ENCODE measurements around the gene TPRN. TPM values are rescaled to one million over a fixed set of nuclear protein-coding genes. Genes with fewer than 3 reads are reported as not detected.

Gene TPRN
- total and polyA plus RNA-seq, 8 donors: 6.7 to 21.7 (median 11.1) TPM

- Histone ChIP-seq H3K9me3 (no peaks in the 10 kb centered on the region), H3K36me3 (peaks cover 0 to 31% of the 10 kb centered on the region in 2 donors), H3K4me3 (no peak overlapping the region), H3K27me3 (peaks cover 0 to 18% of the 10 kb centered on the region in 2 donors), H3K4me1 (peaks cover 16 to 43% of the 10 kb centered on the region in 2 donors), H3K27ac (peak overlapping the region; percentile 7 to 28)
- TF ChIP-seq, protein P1, sequence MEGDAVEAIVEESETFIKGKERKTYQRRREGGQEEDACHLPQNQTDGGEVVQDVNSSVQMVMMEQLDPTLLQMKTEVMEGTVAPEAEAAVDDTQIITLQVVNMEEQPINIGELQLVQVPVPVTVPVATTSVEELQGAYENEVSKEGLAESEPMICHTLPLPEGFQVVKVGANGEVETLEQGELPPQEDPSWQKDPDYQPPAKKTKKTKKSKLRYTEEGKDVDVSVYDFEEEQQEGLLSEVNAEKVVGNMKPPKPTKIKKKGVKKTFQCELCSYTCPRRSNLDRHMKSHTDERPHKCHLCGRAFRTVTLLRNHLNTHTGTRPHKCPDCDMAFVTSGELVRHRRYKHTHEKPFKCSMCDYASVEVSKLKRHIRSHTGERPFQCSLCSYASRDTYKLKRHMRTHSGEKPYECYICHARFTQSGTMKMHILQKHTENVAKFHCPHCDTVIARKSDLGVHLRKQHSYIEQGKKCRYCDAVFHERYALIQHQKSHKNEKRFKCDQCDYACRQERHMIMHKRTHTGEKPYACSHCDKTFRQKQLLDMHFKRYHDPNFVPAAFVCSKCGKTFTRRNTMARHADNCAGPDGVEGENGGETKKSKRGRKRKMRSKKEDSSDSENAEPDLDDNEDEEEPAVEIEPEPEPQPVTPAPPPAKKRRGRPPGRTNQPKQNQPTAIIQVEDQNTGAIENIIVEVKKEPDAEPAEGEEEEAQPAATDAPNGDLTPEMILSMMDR (IDR thresholded peaks at IDR 0.05): no peak
- intact Hi-C loops (cut with DNase I): no loop called here
- ATAC-seq: peak; percentile 41
- DNase-seq: peak in 1 of 4 donors; percentile 61
Measured at GRCh38 chr9:137218754-137219271, 18.3 kb upstream of the TPRN start.

DNA sequence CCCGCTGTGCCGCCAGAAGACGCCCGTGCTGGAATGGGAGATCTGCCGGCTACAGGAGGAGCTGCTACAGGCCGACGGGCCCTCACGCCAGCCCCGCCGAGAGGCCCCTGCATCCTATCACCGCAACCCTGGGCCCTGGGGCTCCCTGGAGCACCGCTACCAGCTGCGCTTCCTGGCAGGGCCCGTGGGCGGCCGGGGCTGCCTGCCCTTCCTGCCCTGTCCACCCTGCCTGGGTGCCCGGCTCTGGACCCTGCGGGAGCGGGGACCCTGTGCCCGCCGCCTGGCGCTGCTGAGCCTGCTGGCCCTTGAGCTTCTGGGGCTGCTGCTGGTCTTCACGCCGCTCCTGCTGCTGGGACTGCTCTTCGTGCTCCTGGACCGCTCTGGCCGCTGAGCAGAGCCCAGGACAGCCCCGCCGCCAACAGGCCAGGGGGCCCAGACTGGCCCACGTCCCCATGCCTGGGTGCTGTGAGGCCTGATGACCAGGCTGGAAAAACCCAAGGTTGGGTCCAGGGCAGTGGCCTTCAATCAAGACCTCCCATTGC is 17.7 kb upstream of the TPRN start:
- intact Hi-C loops (cut with DNase I): no loop called here

DNA sequence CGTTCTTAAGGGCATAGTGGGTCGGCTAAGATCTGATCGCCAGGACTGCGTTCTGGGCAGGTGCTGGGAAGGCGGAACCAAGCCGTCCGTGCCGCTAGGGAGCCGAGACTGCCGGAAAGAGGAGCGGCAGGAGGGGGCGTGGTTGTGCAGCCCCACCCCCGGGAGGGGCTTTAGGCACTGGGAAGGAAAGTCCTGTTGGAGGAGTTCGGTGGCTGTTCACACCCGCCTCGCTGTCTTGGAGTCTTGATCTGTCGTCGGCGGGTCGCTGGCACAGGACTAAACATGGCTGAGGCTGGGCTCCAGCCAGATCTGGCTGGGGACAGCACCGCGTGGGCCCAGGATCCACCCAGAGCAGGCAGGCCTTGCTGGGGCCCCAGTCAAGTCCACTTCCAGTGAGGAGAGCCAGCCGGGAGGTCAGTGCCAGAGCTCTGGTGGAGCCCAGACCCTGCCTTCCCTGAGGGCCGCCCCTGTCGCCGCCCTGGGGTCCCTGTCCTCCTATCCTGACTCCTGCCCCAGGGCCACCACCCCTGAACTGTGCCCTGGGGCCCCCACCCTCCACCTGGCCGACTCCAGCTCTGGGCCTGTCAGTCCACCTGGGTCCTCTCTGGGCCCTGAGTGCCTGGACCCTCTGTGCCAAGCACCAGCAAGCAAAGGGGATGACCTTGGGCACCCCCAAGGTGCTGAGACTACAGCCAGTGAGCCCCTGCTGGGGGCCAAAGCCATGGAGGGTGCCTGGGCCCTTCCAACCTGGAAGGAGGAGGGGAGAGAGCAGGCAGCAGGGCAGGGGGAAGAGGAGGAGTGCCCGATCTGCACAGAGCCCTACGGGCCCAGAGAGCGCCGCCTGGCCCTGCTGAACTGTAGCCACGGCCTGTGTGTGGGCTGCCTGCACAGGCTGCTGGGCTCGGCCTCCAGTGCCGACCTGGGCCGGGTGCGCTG is 17.0 kb upstream of the TPRN start:
- peaks cover 10 to 34% of the 10 kb centered on the region in 2 donors for H3K4me1 ChIP-seq
- H3K9me3 ChIP-seq: no peaks in the 10 kb centered on the region
- H3K4me3 ChIP-seq: peak overlapping the region in 1 of 2 donors; percentile 24
- peaks cover 0 to 16% of the 10 kb centered on the region in 2 donors for H3K27me3 ChIP-seq
- peak in 3 of 4 donors; percentile 54 to 91 (median 74) for DNase-seq
- ATAC-seq: peak; percentile 85
- H3K36me3 ChIP-seq: peaks cover 0 to 35% of the 10 kb centered on the region in 2 donors
- H3K27ac ChIP-seq: peak overlapping the region in 1 of 2 donors; percentile 44
- intact Hi-C loops (cut with DNase I): no loop called here
- TF ChIP-seq, protein P1 (IDR thresholded peaks at IDR 0.05): no peak

More for the DNA sequence above, 17.7 kb upstream of the TPRN start:
- Histone ChIP-seq H3K4me3 (no peak overlapping the region), H3K27ac (peak overlapping the region; percentile 7 to 28), H3K36me3 (peaks cover 0 to 35% of the 10 kb centered on the region in 2 donors), H3K9me3 (no peaks in the 10 kb centered on the region), H3K4me1 (peaks cover 16 to 42% of the 10 kb centered on the region in 2 donors), H3K27me3 (peaks cover 0 to 18% of the 10 kb centered on the region in 2 donors)
- TF ChIP-seq, protein P1 (IDR thresholded peaks at IDR 0.05): no peak
- ATAC-seq (no peak), DNase-seq (no peak)

DNA sequence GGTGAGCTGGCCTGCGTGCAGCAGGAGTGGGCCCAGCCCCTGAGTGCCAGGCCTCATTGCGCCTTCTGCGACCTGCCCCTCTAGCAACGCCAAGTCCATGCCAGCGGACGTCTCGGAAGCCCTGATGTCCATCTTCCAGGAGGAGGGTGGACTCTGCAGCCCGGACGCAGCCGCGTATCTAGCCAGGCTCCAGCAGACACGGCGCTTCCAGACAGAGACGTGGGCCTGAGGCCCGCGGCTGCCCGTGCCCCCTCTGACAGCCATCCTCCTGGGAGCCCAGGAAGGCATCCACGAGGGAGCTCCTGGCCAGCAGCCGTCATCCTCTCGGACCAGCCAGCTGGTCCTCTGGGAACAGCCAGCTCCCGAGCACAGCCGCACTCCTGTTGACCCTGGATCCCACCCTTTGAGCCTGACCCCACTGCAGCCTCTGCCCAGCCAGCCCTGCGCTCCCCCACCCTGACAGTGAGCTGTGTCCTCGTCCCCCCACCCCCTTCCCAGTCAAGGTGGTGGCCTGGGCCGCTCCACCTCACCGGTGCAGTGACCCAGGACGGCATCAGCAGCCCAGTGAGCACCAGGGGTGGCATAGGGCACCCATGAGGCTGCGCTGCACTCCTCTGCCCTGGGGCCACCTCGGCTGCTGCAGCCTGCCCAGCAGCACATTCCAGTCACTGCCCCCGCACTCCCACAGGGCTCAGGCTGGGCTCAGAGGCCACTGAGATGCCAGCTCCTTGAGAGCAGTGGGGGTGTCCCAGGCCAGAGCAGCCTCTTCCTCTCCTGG is 15.8 kb upstream of the TPRN start:
- intact Hi-C loops (cut with DNase I): no loop called here
- TF ChIP-seq, protein P1 (IDR thresholded peaks at IDR 0.05): no peak
- Histone ChIP-seq H3K4me3 (no peak overlapping the region), H3K9me3 (no peaks in the 10 kb centered on the region), H3K27ac (no peak overlapping the region), H3K27me3 (peaks cover 0 to 7% of the 10 kb centered on the region in 2 donors), H3K4me1 (peaks cover 7 to 25% of the 10 kb centered on the region in 2 donors), H3K36me3 (peaks cover 0 to 35% of the 10 kb centered on the region in 2 donors)
- ATAC-seq (no peak), DNase-seq (no peak)
